ENCODE results near the gene DCDC2C. TPM values are rescaled to one million over a fixed set of nuclear protein-coding genes. Genes with fewer than 3 reads are reported as not detected.

Gene DCDC2C
- total and polyA plus RNA-seq, 2 donors from 2014 or later = not detected

GRCh38 chr2:3655871-3656761 lies 47.3 kb upstream of the DCDC2C start:
- Histone ChIP-seq H3K9me3 (ENCODE audit: control insufficient read depth in 2 of 3, insufficient read depth in 1 of 3, low read length in 3 of 3) (peaks cover 0 to 5% (median 0%) of the 10 kb centered on the region in 3 donors), H3K36me3 (ENCODE audit: control insufficient read depth in 2 of 3, insufficient read depth in 3 of 3, low read length in 3 of 3) (no peaks in the 10 kb centered on the region), H3K9ac (ENCODE audit: low read length in 3 of 3) (no peak overlapping the region), H3K27me3 (ENCODE audit: control insufficient read depth, insufficient read depth, low read length) (no peaks in the 10 kb centered on the region), H3K4me1 (ENCODE audit: control insufficient read depth in 2 of 3, insufficient read depth in 2 of 3, low read depth in 1 of 3, low read length in 3 of 3) (peaks cover 0 to 6% (median 4%) of the 10 kb centered on the region in 3 donors), H3K27ac (ENCODE audit: low read depth in 2 of 2, low read length in 2 of 2) (no peak overlapping the region), H3K4me3 (ENCODE audit: low read length in 3 of 3) (no peak overlapping the region)
- no peak for TF ChIP-seq CTCF (IDR thresholded peaks at IDR 0.05; ENCODE audit: borderline replicate concordance, extremely low read depth, insufficient read depth)
- no peak for FAIRE-seq
- intact Hi-C loops (cut with DNase I) = no loop called here
- DNase-seq = no peak

DNA sequence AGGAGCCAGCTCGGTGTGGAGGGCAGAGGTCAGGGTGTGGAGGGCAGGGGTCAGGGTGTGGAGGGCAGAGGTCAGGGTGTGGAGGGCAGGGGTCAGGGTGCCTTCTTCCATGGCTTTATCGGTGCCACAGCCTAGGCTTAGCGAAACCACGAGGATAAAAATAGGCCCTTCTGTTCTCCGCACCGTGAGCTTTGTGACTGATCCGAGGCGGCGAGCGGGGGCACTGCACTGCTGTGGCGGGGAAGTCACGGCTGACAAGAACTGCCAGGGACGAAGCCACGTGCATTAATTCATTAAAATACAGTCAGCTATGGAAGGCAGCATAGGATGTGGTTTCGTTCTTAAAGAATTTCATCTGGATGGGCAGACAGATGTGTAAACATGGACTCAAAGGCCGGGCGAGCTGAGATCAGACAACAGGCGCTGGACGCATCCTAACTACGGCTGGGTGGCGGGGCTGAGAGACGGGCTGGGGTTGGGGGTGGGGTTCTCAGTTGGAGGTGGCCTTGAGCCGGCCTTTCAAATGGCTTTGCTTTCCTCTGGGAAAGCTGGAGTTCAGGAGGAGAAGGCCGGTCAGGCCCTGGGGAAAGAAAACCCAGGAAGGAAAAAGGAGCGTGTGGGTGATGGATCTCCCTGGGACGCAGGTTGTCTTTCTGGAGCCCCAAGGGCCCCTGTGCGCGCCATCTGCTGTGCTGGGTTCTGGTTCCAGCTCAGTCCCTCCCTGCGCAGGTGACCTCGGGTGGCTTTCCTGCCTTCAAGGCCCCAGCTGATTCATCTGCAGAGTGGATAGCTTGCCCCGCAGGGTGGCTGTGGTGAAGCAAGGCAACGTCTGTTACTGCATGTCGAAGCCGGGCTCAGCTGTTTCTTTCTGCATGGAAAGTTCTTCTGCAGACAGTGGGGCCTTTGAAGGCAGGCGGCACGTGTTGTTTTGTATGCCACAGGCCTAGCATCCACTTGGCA lies 46.3 kb upstream of the DCDC2C start:
- Histone ChIP-seq H3K27ac (ENCODE audit: low read depth in 2 of 2, low read length in 2 of 2) (no peak overlapping the region), H3K4me1 (ENCODE audit: control insufficient read depth in 2 of 3, insufficient read depth in 2 of 3, low read depth in 1 of 3, low read length in 3 of 3) (peaks cover 0 to 4% (median 0%) of the 10 kb centered on the region in 3 donors), H3K9ac (ENCODE audit: low read length in 3 of 3) (no peak overlapping the region), H3K9me3 (ENCODE audit: control insufficient read depth in 2 of 3, insufficient read depth in 1 of 3, low read length in 3 of 3) (peaks cover 0 to 5% (median 0%) of the 10 kb centered on the region in 3 donors), H3K36me3 (ENCODE audit: control insufficient read depth in 2 of 3, insufficient read depth in 3 of 3, low read length in 3 of 3) (no peaks in the 10 kb centered on the region), H3K4me3 (ENCODE audit: low read length in 3 of 3) (no peak overlapping the region), H3K27me3 (ENCODE audit: control insufficient read depth, insufficient read depth, low read length) (no peaks in the 10 kb centered on the region)
- intact Hi-C loops (cut with DNase I) = no loop called here
- FAIRE-seq (no peak), DNase-seq (peak in 4 of 5 donors; percentile 54 to 79 (median 64))
- no peak for TF ChIP-seq CTCF (IDR thresholded peaks at IDR 0.05; ENCODE audit: borderline replicate concordance, extremely low read depth, insufficient read depth)

DNA sequence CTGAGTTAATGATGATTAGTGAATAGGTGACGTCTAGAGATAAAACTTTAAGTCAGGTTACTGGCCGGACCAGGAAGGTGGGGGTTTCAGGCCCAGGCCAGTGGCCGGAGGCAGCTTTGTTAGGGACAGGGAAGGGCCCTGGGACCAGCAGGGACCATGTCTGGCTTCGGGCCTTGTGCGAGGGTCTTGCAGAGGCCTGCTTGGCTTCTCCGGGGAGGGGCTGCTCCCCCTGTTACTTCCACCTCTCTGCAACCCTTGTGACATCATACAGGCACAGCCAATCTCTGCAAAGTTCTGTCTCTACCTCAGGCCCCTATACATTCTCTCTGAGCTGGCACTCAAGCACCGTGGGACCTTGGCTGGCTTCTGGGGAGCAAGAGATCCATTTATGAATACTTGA lies 45.5 kb upstream of the DCDC2C start, which contains the start of gene ALLC:
Gene ALLC (plus strand): TSS at position 320 of the 400 bp plus-strand sequence. CDS start 12,958 bp downstream, outside the sequence.
- peaks cover 0 to 5% (median 0%) of the 10 kb centered on the region in 3 donors for H3K9me3 ChIP-seq (ENCODE audit: control insufficient read depth in 2 of 3, insufficient read depth in 1 of 3, low read length in 3 of 3)
- H3K36me3 ChIP-seq (ENCODE audit: control insufficient read depth in 2 of 3, insufficient read depth in 3 of 3, low read length in 3 of 3) = no peaks in the 10 kb centered on the region
- no peaks in the 10 kb centered on the region for H3K27me3 ChIP-seq (ENCODE audit: control insufficient read depth, insufficient read depth, low read length)
- H3K4me1 ChIP-seq (ENCODE audit: control insufficient read depth in 2 of 3, insufficient read depth in 2 of 3, low read depth in 1 of 3, low read length in 3 of 3) = peaks cover 0 to 2% (median 0%) of the 10 kb centered on the region in 3 donors
- no peak within 1 kb of the TSS for H3K9ac ChIP-seq (ENCODE audit: low read length in 3 of 3)
- DNase-seq = no peak
- no peak for FAIRE-seq
- no peak within 1 kb of the TSS for H3K27ac ChIP-seq (ENCODE audit: low read depth in 2 of 2, low read length in 2 of 2)
- intact Hi-C loops (cut with DNase I) = no loop called here
- no peak within 1 kb of the TSS for H3K4me3 ChIP-seq (ENCODE audit: low read length in 3 of 3)
- TF ChIP-seq CTCF (IDR thresholded peaks at IDR 0.05; ENCODE audit: borderline replicate concordance, extremely low read depth, insufficient read depth) = no peak

All from kidney (tissue), 14 donors.